ENCODE data around the gene EREG. TPM values are rescaled to one million over a fixed set of nuclear protein-coding genes. Genes with fewer than 3 reads are reported as not detected.

Gene EREG
- total RNA-seq, 1 donor from 2014 or later: not detected

DNA sequence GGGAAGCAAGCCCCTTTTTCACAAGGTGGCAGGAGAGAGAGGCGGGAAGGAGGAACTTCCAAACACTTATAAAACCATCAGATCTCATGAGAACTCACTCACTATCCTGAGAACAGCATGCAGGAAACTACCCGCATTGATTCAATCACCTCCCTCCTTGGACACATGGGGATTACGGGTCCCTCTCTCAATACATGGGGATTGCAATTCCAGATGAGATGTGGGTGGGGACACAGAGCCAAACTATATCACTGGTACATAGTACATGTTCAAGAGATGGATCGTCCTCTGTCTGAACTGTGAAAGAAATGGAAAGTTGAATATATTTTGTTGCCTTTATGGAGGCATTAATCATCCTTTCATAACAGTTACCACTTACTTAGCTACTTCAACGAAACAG, 12.8 kb downstream of the EREG start:
- Mint-ChIP-seq H3K4me1 (ENCODE audit: unreplicated experiment) (no peaks in the 10 kb centered on the region), H3K27ac (ENCODE audit: unreplicated experiment) (no peak overlapping the region), H3K9me3 (ENCODE audit: unreplicated experiment) (no peaks in the 10 kb centered on the region), H3K36me3 (ENCODE audit: low read depth, unreplicated experiment) (no peaks in the 10 kb centered on the region), H3K27me3 (ENCODE audit: unreplicated experiment) (no peaks in the 10 kb centered on the region), H3K4me3 (ENCODE audit: unreplicated experiment) (no peak overlapping the region)
- TF ChIP-seq, protein P1, sequence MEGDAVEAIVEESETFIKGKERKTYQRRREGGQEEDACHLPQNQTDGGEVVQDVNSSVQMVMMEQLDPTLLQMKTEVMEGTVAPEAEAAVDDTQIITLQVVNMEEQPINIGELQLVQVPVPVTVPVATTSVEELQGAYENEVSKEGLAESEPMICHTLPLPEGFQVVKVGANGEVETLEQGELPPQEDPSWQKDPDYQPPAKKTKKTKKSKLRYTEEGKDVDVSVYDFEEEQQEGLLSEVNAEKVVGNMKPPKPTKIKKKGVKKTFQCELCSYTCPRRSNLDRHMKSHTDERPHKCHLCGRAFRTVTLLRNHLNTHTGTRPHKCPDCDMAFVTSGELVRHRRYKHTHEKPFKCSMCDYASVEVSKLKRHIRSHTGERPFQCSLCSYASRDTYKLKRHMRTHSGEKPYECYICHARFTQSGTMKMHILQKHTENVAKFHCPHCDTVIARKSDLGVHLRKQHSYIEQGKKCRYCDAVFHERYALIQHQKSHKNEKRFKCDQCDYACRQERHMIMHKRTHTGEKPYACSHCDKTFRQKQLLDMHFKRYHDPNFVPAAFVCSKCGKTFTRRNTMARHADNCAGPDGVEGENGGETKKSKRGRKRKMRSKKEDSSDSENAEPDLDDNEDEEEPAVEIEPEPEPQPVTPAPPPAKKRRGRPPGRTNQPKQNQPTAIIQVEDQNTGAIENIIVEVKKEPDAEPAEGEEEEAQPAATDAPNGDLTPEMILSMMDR (IDR thresholded peaks at IDR 0.05; ENCODE audit: unreplicated experiment): no peak
- DNase-seq (ENCODE audit: low spot score): no peak

DNA sequence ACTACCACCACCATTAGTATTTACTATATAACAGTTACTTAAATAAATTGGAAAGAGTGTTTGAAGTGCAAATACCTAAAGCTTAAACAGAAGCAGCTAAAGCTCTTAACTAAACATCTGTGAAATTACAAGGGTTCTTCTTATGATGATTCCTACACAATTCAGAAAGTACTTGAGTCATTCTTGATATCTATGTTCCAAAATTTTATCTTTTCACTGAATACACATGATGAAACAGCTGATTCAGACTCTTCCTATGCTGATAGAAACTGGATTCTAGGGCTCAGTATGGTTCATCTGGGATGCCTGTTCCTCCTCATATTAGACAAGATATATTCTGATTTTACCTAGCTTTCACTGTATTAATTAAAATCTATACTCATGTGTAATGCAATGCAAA, 13.6 kb downstream of the EREG start:
- Mint-ChIP-seq H3K9me3 (ENCODE audit: unreplicated experiment) (no peaks in the 10 kb centered on the region), H3K36me3 (ENCODE audit: low read depth, unreplicated experiment) (no peaks in the 10 kb centered on the region), H3K4me3 (ENCODE audit: unreplicated experiment) (no peak overlapping the region), H3K4me1 (ENCODE audit: unreplicated experiment) (no peaks in the 10 kb centered on the region), H3K27ac (ENCODE audit: unreplicated experiment) (no peak overlapping the region), H3K27me3 (ENCODE audit: unreplicated experiment) (no peaks in the 10 kb centered on the region)
- TF ChIP-seq, protein P1 (IDR thresholded peaks at IDR 0.05; ENCODE audit: unreplicated experiment): no peak
- DNase-seq (ENCODE audit: low spot score): no peak

DNA sequence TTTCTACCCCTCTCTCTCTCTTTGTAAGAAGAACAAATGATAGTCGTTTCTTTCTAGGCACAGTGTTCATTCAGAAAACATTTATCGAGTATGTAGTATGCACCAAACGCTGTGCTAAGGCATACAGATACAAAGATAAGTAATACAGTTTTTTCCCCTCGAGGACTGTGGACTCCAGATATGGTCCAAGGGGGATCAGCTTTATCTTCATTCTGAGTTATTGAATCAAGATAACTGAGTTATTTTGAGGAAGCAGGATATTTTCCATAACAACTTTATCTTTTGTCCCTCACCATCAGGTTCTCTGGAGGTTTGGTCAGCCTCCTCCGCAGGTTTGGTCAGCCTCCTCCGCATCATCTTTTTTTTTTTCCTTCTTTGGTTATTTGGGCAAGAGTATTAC, 15.0 kb downstream of the EREG start:
- Mint-ChIP-seq H3K9me3 (ENCODE audit: unreplicated experiment) (no peaks in the 10 kb centered on the region), H3K4me1 (ENCODE audit: unreplicated experiment) (no peaks in the 10 kb centered on the region), H3K4me3 (ENCODE audit: unreplicated experiment) (no peak overlapping the region), H3K27me3 (ENCODE audit: unreplicated experiment) (no peaks in the 10 kb centered on the region), H3K36me3 (ENCODE audit: low read depth, unreplicated experiment) (no peaks in the 10 kb centered on the region), H3K27ac (ENCODE audit: unreplicated experiment) (no peak overlapping the region)
- TF ChIP-seq, protein P1 (IDR thresholded peaks at IDR 0.05; ENCODE audit: unreplicated experiment): no peak
- no peak for DNase-seq (ENCODE audit: low spot score)

DNA sequence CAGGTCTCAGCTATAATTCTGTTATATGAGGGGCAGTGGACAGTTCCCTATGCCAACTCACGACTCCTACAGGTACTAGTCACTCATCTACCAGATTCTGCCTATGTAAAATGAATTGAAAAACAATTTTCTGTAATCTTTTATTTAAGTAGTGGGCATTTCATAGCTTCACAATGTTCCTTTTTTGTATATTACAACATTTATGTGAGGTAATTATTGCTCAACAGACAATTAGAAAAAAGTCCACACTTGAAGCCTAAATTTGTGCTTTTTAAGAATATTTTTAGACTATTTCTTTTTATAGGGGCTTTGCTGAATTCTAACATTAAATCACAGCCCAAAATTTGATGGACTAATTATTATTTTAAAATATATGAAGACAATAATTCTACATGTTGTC, 20.4 kb downstream of the EREG start:
- no peak overlapping the region for H3K27ac Mint-ChIP-seq (ENCODE audit: unreplicated experiment)
- H3K4me1 Mint-ChIP-seq (ENCODE audit: unreplicated experiment): no peaks in the 10 kb centered on the region
- H3K36me3 Mint-ChIP-seq (ENCODE audit: low read depth, unreplicated experiment): no peaks in the 10 kb centered on the region
- no peak for DNase-seq (ENCODE audit: low spot score)
- H3K9me3 Mint-ChIP-seq (ENCODE audit: unreplicated experiment): no peaks in the 10 kb centered on the region
- no peak overlapping the region for H3K4me3 Mint-ChIP-seq (ENCODE audit: unreplicated experiment)
- H3K27me3 Mint-ChIP-seq (ENCODE audit: unreplicated experiment): no peaks in the 10 kb centered on the region
- TF ChIP-seq, protein P1 (IDR thresholded peaks at IDR 0.05; ENCODE audit: unreplicated experiment): no peak

DNA sequence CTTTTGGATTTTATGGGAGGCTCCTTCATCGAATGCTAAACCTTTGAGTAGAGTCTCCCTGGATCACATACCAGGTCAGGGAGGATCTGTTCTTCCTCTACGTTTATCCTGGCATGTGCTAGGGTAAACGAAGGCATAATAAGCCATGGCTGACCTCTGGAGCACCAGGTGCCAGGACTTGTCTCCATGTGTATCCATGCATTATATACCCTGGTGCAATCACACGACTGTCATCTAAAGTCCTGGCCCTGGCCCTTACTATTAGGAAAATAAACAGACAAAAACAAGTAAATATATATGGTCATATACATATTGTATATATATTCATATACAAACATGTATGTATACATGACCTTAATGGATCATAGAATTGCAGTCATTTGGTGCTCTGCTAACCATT, 21.2 kb downstream of the EREG start:
- TF ChIP-seq, protein P1 (IDR thresholded peaks at IDR 0.05; ENCODE audit: unreplicated experiment): no peak
- Mint-ChIP-seq H3K4me3 (ENCODE audit: unreplicated experiment) (no peak overlapping the region), H3K9me3 (ENCODE audit: unreplicated experiment) (no peaks in the 10 kb centered on the region), H3K36me3 (ENCODE audit: low read depth, unreplicated experiment) (no peaks in the 10 kb centered on the region), H3K4me1 (ENCODE audit: unreplicated experiment) (no peaks in the 10 kb centered on the region), H3K27ac (ENCODE audit: unreplicated experiment) (no peak overlapping the region), H3K27me3 (ENCODE audit: unreplicated experiment) (no peaks in the 10 kb centered on the region)
- DNase-seq (ENCODE audit: low spot score): no peak
